Esophagus (tissue), 2 donors: ENCODE data around the gene VENTX. TPM values are rescaled to one million over a fixed set of nuclear protein-coding genes. Genes with fewer than 3 reads are reported as not detected.
"Not testable (repeated sequence)": the region's sequence is repeated elsewhere in the genome, so short reads cannot be mapped to it uniquely, and the experiment has no call there.

Source experiments
- H3K27ac ChIP-seq, 2 donors: one replicate each; pipeline ENCODE4 v1.5.1; 2013; ENCODE audit warnings: low read depth in 2 of 2, mild to moderate bottlenecking in 2 of 2, inconsistent platforms in 1 of 2, low read length in 1 of 2, moderate library complexity in 1 of 2
- H3K27me3 ChIP-seq, 2 donors: one replicate each; pipeline ENCODE4 v1.6.1; 2013; ENCODE audit warnings: low read length in 2 of 2, control low read depth in 1 of 2, mild to moderate bottlenecking in 1 of 2; ENCODE audit not compliant: insufficient read depth in 2 of 2, control insufficient read depth in 1 of 2
- H3K36me3 ChIP-seq, 2 donors: one replicate each; pipeline ENCODE4 v1.6.1; 2013; ENCODE audit warnings: low read length in 1 of 2; ENCODE audit not compliant: control insufficient read depth in 2 of 2, insufficient read depth in 2 of 2
- H3K4me1 ChIP-seq, 2 donors: one replicate each; pipeline ENCODE4 v1.6.1; 2013; ENCODE audit warnings: low read length in 1 of 2; ENCODE audit not compliant: control insufficient read depth in 2 of 2, insufficient read depth in 2 of 2
- H3K4me3 ChIP-seq, 2 donors: one replicate each; pipeline ENCODE4 v1.5.1; 2013; ENCODE audit warnings: low read length in 2 of 2, mild to moderate bottlenecking in 2 of 2, low read depth in 1 of 2, moderate library complexity in 1 of 2
- H3K9me3 ChIP-seq, 2 donors: one replicate each; pipeline ENCODE4 v1.6.1; 2013; ENCODE audit warnings: mild to moderate bottlenecking in 2 of 2, low read depth in 1 of 2, low read length in 1 of 2, moderate library complexity in 1 of 2; ENCODE audit not compliant: control insufficient read depth in 2 of 2, insufficient read depth in 1 of 2
- WGBS, 2 donors: extraction: QIAGEN DNeasy Blood & Tissue Kit; methylation state at CpG; one replicate each; pipeline ENCODE4 v1.1.7; 2013; 5-methylcytosine and 5-hydroxymethylcytosine counted together
- polyA plus RNA-seq, 2 donors: library from polyadenylated mRNA; stranded (reverse); fragments of 200-250 nt; gene quantifications; one replicate each; pipeline ENCODE4 v1.2.3, GENCODE V29; 2013
- donor health status: healthy with polysubstance abuse.
- donor health status: Bipolar disorder and iron deficiency.

Gene VENTX
- polyA plus RNA-seq, 2 donors: 0.12 to 0.37 TPM

- 79 to 82% methylated on average over 32 of the region's 32 CpGs for WGBS, 2 donors
- no peaks in the 10 kb centered on the region for H3K27me3 ChIP-seq
- no peak overlapping the region for H3K4me3 ChIP-seq
- no peaks in the 10 kb centered on the region for H3K36me3 ChIP-seq
- H3K9me3 ChIP-seq: peaks cover 0 to 5% of the 10 kb centered on the region in 2 donors
- H3K27ac ChIP-seq: no peak overlapping the region
- H3K4me1 ChIP-seq: no peaks in the 10 kb centered on the region
Measured at GRCh38 chr10:133213641-133214467, 23.8 kb upstream of the VENTX start.

- H3K4me3 ChIP-seq: no peak overlapping the region
- no peaks in the 10 kb centered on the region for H3K4me1 ChIP-seq
- H3K36me3 ChIP-seq: no peaks in the 10 kb centered on the region
- WGBS, 2 donors: 73 to 80% methylated on average over 28 of the region's 28 CpGs
- H3K9me3 ChIP-seq: peaks cover 0 to 5% of the 10 kb centered on the region in 2 donors
- H3K27me3 ChIP-seq: no peaks in the 10 kb centered on the region
- H3K27ac ChIP-seq: no peak overlapping the region
Measured at GRCh38 chr10:133214468-133215410, 22.9 kb upstream of the VENTX start.

DNA sequence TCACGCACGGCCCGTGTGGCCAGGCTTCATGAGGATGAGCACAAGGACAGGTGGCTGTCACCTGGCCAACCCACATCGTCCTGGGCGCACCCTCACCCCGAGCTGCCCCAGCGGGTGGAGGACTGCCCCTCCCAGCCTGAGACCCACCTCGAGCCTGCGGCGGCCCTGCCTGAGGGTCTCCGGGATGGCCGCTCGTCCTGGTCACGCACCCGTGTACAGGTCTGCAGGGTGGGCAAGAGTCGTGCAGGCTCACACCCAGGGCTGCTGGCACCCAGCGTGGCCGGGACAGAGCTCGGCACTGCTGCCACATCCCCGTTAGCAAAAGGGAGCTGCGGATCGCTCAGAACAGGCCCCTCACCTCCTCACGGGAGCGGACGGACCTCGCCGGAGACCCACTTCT, 22.1 kb upstream of the VENTX start:
- no peaks in the 10 kb centered on the region for H3K27me3 ChIP-seq
- 90 to 94% methylated on average over 27 of the region's 27 CpGs for WGBS, 2 donors
- H3K4me1 ChIP-seq: no peaks in the 10 kb centered on the region
- H3K27ac ChIP-seq: no peak overlapping the region
- peaks cover 0 to 5% of the 10 kb centered on the region in 2 donors for H3K9me3 ChIP-seq
- no peak overlapping the region for H3K4me3 ChIP-seq
- H3K36me3 ChIP-seq: no peaks in the 10 kb centered on the region

DNA sequence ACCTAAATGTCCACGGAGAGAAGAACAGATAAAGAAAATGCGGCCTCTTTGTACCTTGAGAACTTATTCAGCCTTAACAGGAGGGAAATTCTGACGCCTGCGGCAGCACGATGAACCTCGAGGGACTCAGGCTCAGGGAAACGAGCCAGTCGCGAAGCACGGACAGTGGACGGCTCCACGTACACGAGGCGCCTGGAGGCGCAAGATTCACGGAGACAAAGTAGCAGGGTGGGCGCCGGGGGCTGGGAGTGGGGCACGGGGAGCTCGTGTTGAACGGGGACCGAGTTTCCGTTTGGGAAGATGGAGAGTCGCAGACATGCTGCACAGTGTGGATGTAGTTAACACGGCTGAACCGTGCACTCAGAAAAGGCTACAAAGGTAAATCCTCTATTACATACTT, 20.9 kb upstream of the VENTX start:
- Histone ChIP-seq H3K4me3 (no peak overlapping the region), H3K9me3 (peaks cover 0 to 5% of the 10 kb centered on the region in 2 donors), H3K27ac (no peak overlapping the region), H3K27me3 (no peaks in the 10 kb centered on the region), H3K4me1 (no peaks in the 10 kb centered on the region), H3K36me3 (no peaks in the 10 kb centered on the region)
- WGBS, 2 donors: 82 to 83% methylated on average over 26 of the region's 26 CpGs

GRCh38 chr10:133217800-133218589, 19.7 kb upstream of the VENTX start:
- 79 to 82% methylated on average over 25 of the region's 25 CpGs for WGBS, 2 donors
- Histone ChIP-seq H3K27me3 (no peaks in the 10 kb centered on the region), H3K27ac (no peak overlapping the region), H3K36me3 (no peaks in the 10 kb centered on the region), H3K9me3 (peaks cover 0 to 5% of the 10 kb centered on the region in 2 donors), H3K4me3 (no peak overlapping the region), H3K4me1 (no peaks in the 10 kb centered on the region)

DNA sequence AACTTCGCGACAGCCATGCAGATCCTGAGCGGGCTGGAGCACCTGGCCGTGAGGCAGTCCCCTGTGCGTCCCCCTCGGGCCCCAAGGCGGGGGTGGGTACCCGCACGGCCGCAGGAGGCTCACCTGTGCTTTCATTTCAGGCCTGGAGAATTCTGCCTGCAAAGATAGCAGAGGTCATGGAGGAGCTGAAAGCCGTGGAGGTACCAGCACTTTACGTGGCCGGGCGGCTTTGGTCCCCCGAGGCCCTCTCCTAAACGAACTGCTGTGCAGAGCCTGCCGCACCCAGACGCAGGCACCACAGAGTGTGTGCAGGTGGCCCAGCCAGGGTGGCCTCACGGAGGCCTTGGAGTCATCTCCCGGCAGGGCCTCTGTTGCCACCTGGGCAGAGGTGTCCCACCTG, 18.8 kb upstream of the VENTX start:
- H3K36me3 ChIP-seq: no peaks in the 10 kb centered on the region
- 50 to 60% methylated on average over 20 of the region's 20 CpGs for WGBS, 2 donors

GRCh38 chr10:133219782-133220181, 17.9 kb upstream of the VENTX start:
- H3K4me1 ChIP-seq: no peaks in the 10 kb centered on the region
- peaks cover 0 to 4% of the 10 kb centered on the region in 2 donors for H3K9me3 ChIP-seq
- no peaks in the 10 kb centered on the region for H3K27me3 ChIP-seq
- WGBS, 2 donors: 13% methylated on average over 20 to 28 of the region's 28 CpGs
- no peak overlapping the region for H3K4me3 ChIP-seq
- no peaks in the 10 kb centered on the region for H3K36me3 ChIP-seq
- no peak overlapping the region for H3K27ac ChIP-seq

More for the DNA sequence above, 18.8 kb upstream of the VENTX start:
- Histone ChIP-seq H3K4me1 (no peaks in the 10 kb centered on the region), H3K27ac (no peak overlapping the region), H3K9me3 (peaks cover 0 to 5% of the 10 kb centered on the region in 2 donors), H3K27me3 (no peaks in the 10 kb centered on the region), H3K4me3 (no peak overlapping the region)

DNA sequence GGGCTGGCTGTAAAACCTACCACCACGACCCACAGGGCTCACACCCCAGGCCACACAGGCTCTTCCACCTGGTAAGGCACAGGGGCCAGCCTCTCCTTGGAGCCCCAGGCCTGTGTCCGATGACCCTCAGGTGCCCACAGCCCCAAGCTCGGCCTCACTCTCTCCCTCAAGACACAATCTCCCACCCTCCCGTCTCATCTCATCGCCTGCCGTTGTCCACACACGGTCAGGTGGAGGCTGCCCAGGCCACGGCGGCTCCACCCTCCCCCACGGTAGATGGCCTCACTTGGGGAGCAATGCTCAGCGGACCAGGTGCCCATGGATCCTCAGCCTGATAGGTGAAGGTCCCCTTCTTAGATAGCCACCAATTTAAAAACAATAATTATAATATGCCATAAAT, 16.3 kb upstream of the VENTX start:
- Histone ChIP-seq H3K9me3 (no peaks in the 10 kb centered on the region), H3K4me1 (no peaks in the 10 kb centered on the region), H3K4me3 (no peak overlapping the region), H3K27ac (no peak overlapping the region), H3K27me3 (no peaks in the 10 kb centered on the region), H3K36me3 (no peaks in the 10 kb centered on the region)
- 89 to 90% methylated on average over 11 of the region's 11 CpGs for WGBS, 2 donors

GRCh38 chr10:133221756-133222155, 15.9 kb upstream of the VENTX start:
- not testable (repeated sequence) for H3K4me1 ChIP-seq, H3K4me3 ChIP-seq, H3K27ac ChIP-seq, H3K9me3 ChIP-seq, H3K27me3 ChIP-seq, H3K36me3 ChIP-seq
- WGBS, 2 donors: 87% methylated on average over 14 to 18 of the region's 22 CpGs
